GM21576 (cell line): ENCODE data around the gene SLC10A7.

Source experiments
- ATAC-seq: cut with Tn5 transposase; IDR thresholded peaks from one replicate; pipeline ENCODE4 v1.9.1; 2021; ENCODE audit warnings: mild to moderate bottlenecking, moderate library complexity; ENCODE audit not compliant: unreplicated experiment

The SLC10A7 gene

GRCh38 chr4:146317783-146318182 is 204.0 kb downstream of the SLC10A7 start:
- ATAC-seq = no peak

- ATAC-seq = no peak
Measured at GRCh38 chr4:146315184-146315583, 206.6 kb downstream of the SLC10A7 start.

GRCh38 chr4:146311238-146311970 is 210.3 kb downstream of the SLC10A7 start:
- ATAC-seq = no peak

GRCh38 chr4:146310319-146311021 is 211.3 kb downstream of the SLC10A7 start:
- peak; percentile 87 for ATAC-seq

- no peak for ATAC-seq
Measured at GRCh38 chr4:146308951-146309350, 212.8 kb downstream of the SLC10A7 start.

DNA sequence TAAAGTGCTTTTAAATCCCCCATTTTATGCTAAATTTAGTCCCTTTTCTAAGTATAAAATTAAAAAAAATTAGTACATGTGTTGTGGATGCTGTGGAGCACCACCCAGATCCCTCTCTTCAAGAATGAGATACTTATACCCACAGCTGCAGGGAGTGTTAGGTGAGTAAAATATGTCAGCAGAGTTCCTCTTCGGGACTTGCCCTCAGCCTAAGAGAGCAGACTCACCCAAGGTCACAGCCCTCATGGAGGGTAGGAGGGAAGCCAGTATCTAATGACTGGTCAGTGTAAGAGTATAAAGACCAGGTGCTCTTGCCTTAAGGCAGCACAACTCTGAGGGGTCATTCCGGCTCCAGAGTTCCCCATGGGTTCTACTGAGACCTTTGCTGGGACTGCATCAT is 218.9 kb downstream of the SLC10A7 start:
- no peak for ATAC-seq

DNA sequence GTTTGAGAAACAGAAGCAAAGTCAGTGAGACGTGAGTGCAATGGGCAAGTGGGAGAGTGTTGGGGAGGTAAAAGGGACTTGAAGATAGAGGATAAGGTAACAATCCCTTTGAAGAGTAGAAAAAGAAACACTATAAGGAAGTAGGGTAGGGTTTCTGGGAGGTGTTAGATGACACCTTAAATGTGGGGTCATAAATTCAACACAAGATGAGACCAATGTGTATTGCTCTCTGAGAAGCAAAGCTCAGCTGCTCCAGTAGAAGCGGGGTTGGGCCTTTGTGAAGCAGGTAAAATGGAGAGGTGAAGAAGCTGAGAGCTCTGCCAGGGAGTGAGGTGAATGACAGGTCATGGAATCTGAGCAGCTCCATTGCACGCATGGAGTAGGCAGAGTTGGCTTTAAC is 222.1 kb downstream of the SLC10A7 start:
- ATAC-seq = no peak

GRCh38 chr4:146294776-146295175 is 227.0 kb downstream of the SLC10A7 start:
- no peak for ATAC-seq

GRCh38 chr4:146292508-146292907 is 229.2 kb downstream of the SLC10A7 start:
- no peak for ATAC-seq

- no peak for ATAC-seq
Measured at GRCh38 chr4:146291313-146291712, 230.4 kb downstream of the SLC10A7 start.

DNA sequence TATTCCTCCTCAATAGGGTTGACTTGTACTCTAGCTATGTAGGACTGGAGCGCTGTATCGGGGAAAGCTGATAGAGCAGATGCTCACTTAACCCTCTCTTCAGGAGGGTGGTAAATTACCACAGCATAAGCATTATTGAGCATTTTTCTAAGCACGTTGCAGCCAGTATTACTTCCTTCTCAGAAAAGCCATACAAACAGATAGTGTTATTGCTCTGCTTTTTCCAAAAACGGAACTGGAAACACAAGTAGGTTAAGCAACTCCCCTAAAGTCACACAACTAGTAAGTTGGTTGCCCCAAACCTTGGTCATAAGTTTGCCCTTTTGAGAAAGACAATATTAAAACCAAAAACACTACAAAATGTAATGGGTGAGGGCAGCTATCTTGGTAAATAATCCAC is 233.5 kb downstream of the SLC10A7 start:
- no peak for ATAC-seq

DNA sequence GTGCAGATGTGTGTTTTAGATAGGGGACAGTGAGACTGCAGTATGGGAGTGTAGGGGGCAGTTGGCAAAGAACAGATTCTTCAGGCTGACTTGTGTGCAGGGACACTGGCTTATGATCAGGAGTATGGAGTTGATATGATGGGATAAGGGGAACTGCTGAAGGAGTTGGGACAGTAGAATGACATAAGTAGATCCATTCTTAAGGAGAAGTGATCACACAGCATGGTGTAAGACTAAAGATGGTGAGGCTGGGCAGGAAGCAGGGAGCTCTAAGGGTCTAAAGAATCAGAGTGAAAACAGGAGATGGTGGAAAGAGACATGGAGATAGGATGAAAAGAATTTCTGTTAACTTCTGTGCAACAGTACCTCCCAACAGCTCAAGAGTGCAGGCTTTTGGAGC is 236.7 kb downstream of the SLC10A7 start:
- ATAC-seq = no peak

DNA sequence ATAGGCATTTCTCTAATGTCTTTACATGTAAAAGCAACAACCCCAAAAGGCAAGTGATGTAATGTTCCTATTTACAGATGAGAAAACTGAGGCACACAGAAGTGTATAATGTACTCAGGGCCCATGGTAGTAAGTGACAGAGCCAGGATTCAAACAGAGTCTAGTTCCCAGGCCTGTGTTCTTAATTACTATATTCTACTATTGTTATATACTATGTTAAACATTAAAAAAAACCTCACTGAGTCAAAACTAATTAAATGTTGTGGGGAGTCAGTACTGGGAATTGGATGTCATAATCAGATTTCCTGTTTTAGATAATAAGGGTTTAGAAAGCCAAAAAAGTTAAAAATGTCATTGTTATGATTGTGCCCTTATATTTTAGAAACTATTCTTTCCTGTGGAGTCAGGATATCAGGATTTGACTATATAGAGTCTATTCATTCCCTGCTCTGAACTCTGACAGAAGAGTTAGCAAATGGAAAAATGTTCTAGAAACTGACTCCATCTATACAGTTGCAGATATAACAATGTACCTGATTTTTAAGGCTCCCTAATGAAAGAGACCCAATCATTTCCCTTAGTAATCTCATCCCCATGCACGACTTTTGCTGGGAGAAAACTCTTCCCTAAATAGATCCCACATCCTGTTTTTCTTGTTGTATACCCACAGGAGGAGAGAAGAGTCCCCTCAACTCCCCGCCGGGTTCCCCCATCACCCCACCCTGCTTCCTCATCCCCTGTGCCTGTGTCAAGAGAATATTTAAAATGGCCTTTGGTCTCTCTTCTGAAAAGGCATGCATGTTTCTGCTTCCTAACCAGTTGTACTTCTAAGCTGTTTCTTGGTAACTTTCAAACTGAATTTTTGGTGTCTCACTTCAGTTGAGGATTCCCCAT is 237.7 kb downstream of the SLC10A7 start:
- ATAC-seq = no peak

DNA sequence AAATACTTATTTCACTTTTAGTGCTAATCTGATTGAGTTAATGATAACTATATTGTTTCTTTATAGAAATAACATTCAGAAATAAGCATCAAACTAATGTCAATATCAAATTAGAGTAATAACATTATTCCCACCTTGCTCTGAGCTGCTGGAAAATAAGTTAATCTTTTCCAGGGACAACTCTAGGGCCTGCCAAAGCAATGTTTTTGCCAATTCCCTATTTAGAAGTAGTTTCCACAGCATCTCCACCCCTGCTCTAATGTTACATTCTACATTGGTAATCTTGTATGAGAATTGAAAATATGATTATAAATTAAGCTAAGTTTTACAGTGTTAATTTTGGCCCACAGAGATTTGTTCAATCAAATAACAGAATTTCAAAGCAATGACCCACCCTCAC is 239.1 kb downstream of the SLC10A7 start:
- ATAC-seq = no peak

- no peak for ATAC-seq
Measured at GRCh38 chr4:146278986-146279385, 242.8 kb downstream of the SLC10A7 start.

DNA sequence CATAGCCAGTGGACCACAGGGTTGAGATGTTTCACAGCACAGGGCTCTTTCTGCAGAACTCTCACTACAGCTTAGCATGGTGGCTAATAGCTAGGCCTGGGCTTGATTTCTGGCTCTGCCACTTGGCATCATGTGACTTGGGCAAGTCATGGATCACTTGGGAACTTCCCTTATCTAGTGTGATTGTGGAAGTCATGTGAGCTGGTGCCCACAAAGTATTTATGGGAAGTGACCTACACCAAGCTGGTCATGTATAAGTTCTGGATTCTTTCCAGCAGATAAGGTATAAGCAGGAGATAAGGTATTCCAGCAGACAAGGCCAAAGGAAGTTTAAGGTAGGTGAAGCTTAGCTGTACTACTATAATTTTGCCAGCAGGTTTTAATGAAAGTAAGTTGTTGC is 246.4 kb downstream of the SLC10A7 start:
- ATAC-seq = no peak

DNA sequence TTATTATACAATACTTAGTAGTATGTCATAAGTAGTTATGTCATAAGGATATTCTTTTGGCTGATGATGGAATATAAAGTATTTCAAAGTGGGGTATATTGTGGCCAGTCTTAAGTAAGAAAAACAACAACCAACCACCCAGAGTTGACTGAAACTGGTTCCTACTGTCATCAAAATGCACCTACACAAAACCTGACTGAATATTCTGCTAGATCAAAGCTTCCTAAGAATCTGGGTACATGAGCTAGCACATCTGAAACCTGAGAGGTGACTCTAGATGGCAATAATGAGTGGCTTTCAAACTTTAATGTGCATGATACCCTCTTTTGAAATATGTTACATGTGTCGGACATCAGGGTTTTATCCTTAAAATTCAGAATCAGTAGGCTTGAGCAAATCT is 247.0 kb downstream of the SLC10A7 start:
- no peak for ATAC-seq

DNA sequence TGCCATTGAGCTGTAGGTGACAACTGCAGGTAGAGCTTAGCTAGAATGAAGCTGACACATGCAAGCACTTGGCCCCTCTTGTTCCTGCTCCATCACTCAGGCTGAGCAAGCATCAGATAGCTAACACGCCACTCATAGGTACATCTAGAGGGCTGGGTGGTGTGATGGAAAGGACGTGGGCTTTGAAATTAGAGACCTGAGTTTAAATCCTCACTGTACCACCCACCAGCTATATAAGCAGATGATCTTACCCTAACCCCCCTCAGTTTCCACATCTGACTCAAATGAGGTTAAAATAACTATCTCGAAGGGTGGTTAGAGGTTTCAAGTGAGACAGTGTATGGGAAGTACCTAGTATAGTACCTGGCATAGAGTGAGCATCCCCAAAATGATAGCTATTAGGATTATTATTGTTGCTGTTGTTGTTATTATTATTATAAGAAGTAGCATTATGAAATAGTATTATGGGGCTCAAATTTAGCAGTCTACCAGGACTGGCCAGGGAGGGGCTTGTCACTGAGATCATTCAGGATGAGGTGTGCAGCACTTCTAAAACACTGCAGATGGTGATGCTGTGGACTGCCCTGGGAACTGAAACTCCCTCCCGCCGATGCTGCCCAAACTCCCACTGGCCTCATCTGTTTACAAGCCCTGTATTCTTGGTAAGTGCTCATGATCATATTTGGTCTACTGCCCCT is 248.4 kb downstream of the SLC10A7 start:
- ATAC-seq = peak; percentile 60

DNA sequence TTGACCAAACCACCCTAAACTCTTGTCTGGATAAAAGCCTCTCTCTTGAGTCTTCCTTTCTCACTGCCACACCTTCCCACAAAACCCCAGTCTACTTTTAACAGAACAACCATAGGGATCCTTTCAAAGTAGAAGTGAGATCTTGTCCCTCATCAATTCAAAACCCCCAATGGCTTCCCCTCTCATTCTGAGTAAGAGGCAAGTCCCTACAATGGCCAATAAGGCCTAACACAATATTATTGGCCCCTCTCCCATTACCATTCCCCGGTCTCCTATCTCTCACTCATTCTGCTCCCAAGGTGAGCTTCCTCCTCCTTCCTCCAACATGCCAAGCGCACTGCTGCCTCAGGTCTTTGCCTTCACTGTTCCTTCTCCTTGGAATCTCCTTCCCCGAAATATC is 250.3 kb downstream of the SLC10A7 start:
- ATAC-seq = no peak

GRCh38 chr4:146269228-146269653 is 252.5 kb downstream of the SLC10A7 start:
- peak; percentile 56 for ATAC-seq

- ATAC-seq = no peak
Measured at GRCh38 chr4:146267826-146268225, 253.9 kb downstream of the SLC10A7 start.
